Activated naive CD4-positive, alpha-beta T cell treated with anti-CD3 and anti-CD28 coated beads for 36 hours (primary cell): ENCODE results near the gene RNF223. TPM values are rescaled to one million over a fixed set of nuclear protein-coding genes. Genes with fewer than 3 reads are reported as not detected.

ENCODE experiments used
- total RNA-seq, 2 experiments: library from RNA; stranded (reverse); gene quantifications; one replicate each; pipeline ENCODE4 v1.2.3, GENCODE V29; 2021

The RNF223 gene
- total RNA-seq, 2 experiments from 2014 or later, result not detected

Other genes starting within 250 kb of the RNF223 start
- gene SAMD11, start 150.4 kb downstream of the RNF223 start, total RNA-seq, result not detected
- gene NOC2L, start 115.0 kb downstream of the RNF223 start, total RNA-seq, result 100 to 1,000 TPM; 113 to 119 TPM
- 10 to 100 TPM; 19.4 to 20.2 TPM for gene KLHL17, start 113.7 kb downstream of the RNF223 start, total RNA-seq
- under 1 TPM; 0.52 to 0.69 TPM for gene PLEKHN1, start 107.8 kb downstream of the RNF223 start, total RNA-seq
- not detected for gene PERM1, start 92.2 kb downstream of the RNF223 start, total RNA-seq
- gene HES4, start 74.2 kb downstream of the RNF223 start, total RNA-seq, result 1 to 10 TPM; 4.1 to 4.7 TPM
- gene ISG15, start 60.8 kb downstream of the RNF223 start, total RNA-seq, result 100 to 1,000 TPM; 143 to 147 TPM
- 10 to 100 TPM; 30.5 to 35.1 TPM for gene AGRN, start 54.2 kb downstream of the RNF223 start, total RNA-seq
- 10 to 100 TPM; 14.9 to 18.6 TPM for gene C1orf159, start 41.8 kb upstream of the RNF223 start, total RNA-seq
- not detected for gene TTLL10, start 99.6 kb upstream of the RNF223 start, total RNA-seq
- gene TNFRSF18, start 132.3 kb upstream of the RNF223 start, total RNA-seq, result 10 to 100 TPM; 30.7 to 31.0 TPM
- 100 to 1,000 TPM; 107 to 110 TPM for gene TNFRSF4, start 139.8 kb upstream of the RNF223 start, total RNA-seq
- 10 to 100 TPM; 74.7 to 79.5 TPM for gene SDF4, start 157.7 kb upstream of the RNF223 start, total RNA-seq
- 1 to 10 TPM; 8.7 to 9.9 TPM for gene B3GALT6, start 157.9 kb upstream of the RNF223 start, total RNA-seq
- gene C1QTNF12, start 172.4 kb upstream of the RNF223 start, total RNA-seq, result 1 to 10 TPM; 6.0 to 7.8 TPM
- gene UBE2J2, start 199.5 kb upstream of the RNF223 start, total RNA-seq, result 10 to 100 TPM; 48.5 to 49.7 TPM
- gene SCNN1D, start 206.1 kb upstream of the RNF223 start, total RNA-seq, result 1 to 10 TPM; 5.6 to 7.6 TPM
- 10 to 100 TPM; 24.1 to 25.3 TPM for gene ACAP3, start 233.6 kb upstream of the RNF223 start, total RNA-seq
- 10 to 100 TPM; 17.0 to 17.6 TPM for gene PUSL1, start 234.3 kb upstream of the RNF223 start, total RNA-seq